ENCODE data around the gene ERF.

GRCh38 chr19:42233106-42233505 is 21.8 kb downstream of the ERF start:
- TF ChIP-seq POLR2A (IDR thresholded peaks at IDR 0.05) (no peak), CTCF (IDR thresholded peaks at IDR 0.05 in 8 of 11, conservative IDR thresholded peaks at IDR 0.05 in 3 of 11) (no peak)

Data from spleen (tissue), 7 donors.